ENCODE results near the gene SLC1A2.
A peak's percentile ranks its signal among the peaks of the same experiment; 100 is the strongest.

The SLC1A2 gene

DNA sequence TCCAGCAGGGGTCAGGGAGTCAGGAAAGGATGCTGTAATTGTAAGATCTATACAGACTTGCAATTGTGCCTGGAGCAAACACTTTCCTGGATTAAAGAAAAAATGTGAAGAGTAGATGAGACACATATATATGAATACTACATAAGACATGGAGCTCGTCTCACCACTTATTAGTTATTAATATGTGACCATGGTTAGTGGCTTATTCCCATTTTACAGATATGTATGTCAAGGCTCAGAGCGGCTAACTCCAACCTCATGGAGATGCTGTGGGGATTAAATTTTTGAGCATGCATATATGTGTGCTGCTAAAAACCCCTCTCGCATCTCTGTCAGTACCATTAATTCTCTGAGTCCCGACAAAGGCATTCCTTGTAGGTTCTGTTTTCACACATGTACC lies 125.7 kb downstream of the SLC1A2 start:
- DNase-seq = no peak

DNA sequence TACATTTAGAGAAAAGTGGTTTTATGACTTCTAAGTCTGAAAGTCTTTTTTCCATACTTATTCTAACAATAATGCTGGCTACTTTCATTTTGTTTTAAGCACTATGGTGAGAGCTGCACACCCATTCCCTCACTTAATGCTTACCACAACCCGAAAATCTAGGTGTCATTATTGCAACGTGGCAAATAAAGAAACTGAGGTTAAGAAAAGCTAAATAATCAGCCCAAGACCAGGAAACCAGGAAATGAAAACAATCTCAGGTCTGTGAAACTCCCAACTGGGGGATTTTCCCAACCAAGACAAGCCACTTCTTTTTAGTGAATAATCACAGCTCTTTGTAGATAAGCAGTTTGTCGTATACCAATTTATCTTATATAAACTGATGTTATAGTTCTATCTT lies 126.3 kb downstream of the SLC1A2 start:
- DNase-seq = no peak

DNA sequence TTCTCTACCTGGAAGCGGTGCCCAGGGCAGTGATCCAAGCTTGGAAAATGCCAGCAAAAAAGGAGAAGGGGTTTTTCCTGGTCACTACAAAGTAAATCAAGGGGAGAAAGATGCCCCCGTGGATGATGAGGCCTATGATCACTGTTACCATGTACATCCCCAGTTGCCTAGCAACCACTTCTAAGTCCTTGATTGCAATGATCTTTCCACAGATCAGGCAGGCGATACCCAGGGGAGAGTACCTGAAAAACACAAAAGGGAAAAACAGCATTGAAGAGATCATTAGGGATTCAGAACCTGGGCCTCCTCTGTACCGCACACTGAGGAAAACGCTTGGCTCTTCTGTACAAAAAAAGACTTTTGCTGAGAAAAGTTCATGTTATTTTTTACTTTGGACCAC lies 127.1 kb downstream of the SLC1A2 start:
- DNase-seq = no peak

DNA sequence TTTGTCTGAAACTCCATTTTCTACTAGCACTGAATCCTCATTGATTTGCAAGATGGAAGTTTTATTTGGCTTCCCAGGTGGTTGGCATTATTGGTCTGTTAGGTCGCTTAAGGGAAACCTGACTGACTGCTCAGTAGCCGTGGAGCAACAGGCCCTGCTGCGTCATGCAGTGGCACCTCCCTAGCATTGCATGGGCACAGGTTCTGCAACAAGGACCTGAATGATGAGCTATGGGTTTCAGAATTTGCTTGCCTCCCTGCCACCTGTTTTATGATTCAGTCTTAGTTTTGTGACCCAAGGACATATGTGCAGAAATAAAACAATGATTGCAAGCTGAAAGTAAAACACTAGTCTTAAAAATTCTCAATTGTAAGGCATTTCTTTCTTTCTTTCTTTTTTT lies 128.5 kb downstream of the SLC1A2 start:
- no peak for DNase-seq

DNA sequence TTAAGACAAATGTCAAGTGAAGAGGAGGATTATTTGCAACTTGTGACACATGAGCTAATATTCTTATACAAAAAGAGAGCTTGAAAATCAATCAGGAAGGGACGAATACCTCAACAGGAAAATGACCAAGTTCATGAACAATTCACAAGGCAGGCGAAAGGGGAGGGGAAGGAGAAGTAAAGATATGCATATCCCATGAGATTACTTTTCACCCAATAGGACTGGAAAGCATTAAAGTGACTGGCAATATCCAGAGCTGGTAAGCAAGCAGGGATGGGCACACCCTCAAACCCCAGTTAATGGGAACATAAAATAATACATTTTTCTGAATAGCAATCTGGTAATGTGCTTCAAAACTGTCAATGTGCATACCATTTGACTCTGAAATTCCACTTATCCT lies 129.5 kb downstream of the SLC1A2 start:
- DNase-seq = peak; percentile 25

DNA sequence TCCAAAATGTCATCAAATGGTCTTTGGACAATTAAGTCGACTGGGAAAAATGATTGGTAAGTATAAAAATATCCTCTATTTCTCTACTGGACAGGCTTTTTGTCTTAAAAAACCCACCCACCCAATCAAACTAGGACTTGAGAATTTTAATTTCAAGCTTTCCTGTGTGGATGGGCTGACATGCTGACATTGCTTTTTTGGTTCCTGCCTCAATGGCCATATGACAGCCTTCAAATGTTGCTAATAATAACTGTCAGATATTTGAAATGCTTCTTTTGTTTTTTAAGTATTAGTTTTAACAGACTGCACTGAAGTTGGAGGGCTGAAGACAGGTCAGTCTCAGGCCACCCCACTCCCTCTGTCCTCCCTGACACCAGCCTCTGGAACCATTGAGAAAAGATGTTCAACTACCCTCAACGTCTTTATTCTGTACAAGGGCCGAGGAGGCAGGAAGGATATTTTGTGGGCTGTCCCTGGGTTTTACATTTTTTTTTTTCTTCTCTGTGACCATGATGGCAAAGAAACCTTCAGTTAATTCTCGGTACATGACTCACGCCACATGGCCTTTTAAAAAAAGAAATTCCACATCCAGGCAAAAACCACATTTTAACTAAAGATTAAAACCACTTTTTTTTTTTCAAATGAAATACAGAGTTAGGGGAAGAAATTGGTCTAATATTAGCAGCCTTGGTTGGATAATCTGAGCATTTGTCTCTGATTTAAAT lies 130.4 kb downstream of the SLC1A2 start:
- DNase-seq = no peak

DNA sequence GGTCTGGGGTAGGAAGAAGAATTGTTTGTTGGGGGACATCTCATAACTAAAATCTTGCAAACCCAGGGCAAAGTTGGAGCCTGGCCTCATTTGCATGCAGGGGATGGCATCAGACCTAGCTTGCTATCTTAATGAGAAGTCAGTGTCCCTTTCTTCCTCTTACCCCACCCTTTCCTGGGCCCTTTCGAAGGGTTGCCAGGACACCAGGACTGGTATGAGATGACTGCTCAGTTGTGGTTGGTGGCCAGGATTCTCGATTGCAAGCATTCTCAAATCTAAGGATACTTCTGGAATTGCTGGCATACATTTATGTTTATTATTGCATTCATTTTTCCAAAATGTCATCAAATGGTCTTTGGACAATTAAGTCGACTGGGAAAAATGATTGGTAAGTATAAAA lies 131.0 kb downstream of the SLC1A2 start:
- no peak for DNase-seq

DNA sequence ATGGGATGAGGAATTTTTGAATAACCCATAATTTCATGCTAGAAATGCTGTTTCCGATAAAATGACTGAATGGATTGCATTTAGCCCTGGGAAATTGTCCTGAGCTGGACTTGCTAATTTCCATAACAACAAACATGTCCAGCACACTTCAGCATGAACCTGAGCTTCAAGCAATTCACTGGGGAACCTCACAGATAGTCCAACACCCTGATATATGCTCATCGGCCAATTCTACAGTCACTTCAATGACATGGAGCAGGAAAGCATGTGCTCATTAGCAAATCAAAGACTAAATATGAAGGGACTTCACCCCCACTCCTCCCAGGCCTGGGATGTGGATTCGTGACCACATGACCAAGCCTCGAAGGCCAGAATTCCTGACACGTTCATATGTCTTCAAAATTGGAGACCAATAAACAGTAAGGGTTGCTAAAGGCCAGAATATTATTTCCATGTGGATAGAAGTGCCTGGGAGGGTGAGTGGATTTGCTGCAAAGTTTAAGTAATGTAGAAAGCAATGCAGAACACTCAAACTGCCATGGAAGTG lies 131.9 kb downstream of the SLC1A2 start:
- DNase-seq = no peak

DNA sequence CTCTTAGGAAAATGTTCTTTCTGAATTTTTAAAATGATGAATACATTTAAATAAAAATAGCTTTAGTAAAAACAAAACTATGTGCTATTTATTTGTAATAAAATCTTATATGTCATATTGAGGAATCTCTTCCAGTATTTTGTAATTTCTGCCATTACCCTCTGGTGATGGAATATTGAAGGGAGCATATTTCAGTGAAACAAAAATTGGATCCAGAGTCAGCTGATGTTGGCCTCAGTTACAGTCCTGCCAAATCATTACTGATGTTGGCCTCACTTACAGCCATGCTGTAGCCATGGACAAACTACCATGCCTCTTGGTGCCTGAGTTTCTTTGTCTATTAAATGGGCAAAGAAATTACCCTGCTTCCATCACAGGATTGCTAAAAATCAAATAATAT lies 133.2 kb downstream of the SLC1A2 start:
- no peak for DNase-seq

DNA sequence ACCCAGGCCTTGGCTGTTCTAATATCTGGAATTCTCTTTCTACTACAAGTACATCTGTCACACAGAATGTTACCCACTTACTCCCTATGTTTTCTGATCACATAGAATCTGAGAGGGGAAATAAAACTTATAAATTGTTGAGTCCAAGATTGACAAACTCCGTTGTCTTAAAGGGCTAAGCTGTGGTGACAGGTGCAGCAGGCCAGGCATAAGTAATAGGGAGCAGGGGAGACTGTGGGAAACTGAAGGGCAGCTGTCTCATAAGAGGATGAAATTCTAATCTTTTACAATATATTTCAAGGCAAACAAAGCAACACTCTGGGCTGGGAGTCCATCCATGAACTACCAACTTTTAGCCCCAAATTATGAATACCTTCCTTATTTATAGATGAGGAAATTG lies 133.9 kb downstream of the SLC1A2 start:
- no peak for DNase-seq

DNA sequence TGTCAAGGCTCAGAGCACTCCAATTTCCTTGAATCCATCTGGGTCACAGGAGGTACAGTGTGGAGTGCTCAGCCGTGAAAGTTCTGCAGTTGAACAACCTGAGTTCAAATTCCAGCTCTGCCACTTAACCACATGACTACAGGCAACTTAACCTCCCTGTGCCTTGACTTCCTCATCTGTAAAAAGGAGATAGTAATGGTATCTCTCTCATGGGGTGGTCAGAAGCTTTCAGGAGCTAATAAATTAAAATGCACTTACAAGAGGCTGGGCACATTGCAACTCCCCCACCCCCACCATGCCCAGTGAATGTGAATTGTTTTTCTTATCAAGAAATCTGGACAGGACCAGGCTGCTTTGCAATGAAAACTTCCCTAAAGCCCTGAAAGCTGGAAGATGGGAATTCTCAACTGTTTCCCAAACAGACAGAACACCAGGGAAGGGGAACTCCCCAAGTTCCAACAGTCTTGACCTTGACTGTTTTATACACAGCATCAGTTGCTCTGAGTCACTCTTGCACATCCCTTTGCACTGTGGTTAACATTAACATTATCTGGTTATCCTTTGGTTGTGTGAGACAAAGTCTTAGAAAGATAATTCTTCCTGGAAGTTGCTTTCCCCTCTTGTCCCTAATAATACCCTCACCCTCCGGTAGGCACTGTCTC lies 137.0 kb downstream of the SLC1A2 start:
- peak; percentile 34 for DNase-seq

DNA sequence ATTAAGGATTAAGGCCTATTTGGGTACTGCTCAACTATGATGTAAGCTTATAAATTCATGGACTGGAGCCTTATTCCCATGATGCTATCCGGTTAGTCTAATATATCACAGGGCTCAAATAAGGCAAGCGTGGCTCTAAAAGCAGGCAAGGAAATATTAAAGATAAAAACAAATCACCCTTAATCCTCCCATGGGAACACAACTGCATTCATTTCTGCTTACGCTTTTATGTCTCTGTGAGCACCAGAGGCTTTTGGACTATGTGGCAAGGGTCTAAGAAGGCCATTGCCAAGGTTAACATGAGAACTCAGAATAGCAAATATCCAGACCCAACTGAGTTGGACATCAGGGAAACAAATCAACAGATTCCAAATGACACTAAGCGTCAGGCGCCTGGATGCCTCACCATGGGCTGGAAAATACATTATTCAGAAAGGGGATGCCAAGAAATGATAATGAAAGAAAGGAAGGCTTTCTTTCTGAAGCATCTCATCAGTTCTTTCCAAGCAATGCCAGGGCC lies 138.1 kb downstream of the SLC1A2 start:
- no peak for DNase-seq

DNA sequence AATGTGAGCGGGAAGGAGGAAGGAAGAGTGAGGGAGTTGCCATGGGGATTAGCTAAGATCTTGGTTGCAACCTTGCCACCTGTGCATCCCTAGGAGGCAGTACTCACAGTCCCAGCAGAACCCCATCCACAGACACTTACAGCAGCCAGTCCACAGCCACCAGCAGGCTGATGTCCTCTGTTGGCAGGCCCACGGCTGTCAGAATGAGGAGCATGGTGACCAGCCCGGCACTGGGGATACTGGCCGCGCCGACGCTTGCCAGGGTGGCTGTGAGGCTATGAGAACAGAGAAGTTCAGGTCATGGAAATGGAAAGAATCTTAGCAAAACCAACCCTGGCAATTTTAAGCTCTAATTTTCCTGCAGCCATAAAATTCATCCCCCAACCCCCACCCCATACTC lies 138.6 kb downstream of the SLC1A2 start:
- no peak for DNase-seq

DNA sequence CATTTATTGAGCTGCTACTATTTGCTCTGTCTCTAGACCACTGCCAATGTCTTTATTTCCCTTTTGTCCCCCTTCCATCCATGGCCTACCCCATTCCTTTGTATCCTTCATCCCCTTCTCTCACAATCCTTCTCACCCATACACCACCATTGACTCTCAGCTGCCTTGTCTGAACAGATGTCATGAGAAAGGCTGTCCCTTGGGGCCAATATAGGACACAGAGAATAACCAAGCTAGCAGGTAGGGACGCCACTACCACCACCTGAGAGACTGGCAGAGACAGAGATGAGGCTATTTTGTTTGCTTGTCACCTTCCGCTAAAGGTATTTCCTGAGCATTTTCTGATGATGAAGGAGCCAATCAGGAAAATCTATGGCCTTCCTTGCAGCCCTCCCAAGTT lies 141.5 kb downstream of the SLC1A2 start:
- no peak for DNase-seq

DNA sequence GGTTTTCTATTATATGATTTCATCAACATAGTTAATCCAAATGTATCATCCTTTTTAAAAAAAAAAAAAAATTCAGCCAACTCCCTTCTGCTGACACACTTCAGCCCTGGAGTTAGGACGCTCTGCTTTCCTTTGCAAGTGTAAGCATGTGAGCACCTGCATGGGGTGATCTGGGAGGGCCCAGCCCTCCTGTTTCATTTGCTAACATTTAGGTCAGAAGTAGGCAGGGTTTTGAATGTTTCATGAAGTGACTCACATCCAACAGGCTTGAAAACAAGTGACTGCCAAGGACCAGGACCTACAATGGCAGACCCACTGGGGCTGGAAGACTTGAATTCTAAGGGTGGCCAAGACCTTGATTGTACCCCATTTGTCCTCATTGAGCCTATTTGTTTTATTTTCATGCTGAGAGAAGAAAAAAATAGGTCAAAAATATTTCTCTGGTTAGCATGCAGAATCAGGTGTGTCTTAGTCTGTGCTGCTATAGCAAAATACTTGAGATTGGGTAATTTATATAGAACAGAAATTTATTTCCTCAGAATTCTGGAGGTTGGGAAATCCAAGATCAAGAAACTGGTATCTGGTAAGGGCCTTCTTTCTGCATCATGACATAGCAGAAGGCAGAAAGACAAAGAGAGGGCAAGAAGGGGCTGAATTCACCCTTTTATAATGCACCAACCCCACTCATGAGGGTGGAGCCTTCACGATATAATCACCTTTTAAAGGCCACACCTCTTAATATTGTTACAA lies 142.8 kb downstream of the SLC1A2 start:
- peak; percentile 11 for DNase-seq

DNA sequence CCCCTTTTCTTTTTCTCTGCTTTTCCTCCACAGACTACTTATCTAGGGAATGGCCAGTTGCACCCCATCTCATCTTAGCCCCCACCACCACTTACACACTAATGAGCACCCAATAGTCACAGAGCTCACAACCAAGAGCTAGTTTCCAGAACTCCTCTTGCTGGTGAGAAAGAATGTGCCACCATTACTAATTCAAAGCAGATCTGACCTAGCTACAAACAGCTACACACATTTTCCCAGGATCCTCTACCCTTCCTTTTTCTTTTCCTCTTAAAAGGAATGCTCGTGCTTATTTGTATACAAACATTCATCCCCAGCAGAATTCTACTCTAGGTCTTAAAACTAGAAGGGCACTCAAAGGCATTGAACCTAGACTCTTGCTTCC lies 143.6 kb downstream of the SLC1A2 start:
- DNase-seq = no peak

DNA sequence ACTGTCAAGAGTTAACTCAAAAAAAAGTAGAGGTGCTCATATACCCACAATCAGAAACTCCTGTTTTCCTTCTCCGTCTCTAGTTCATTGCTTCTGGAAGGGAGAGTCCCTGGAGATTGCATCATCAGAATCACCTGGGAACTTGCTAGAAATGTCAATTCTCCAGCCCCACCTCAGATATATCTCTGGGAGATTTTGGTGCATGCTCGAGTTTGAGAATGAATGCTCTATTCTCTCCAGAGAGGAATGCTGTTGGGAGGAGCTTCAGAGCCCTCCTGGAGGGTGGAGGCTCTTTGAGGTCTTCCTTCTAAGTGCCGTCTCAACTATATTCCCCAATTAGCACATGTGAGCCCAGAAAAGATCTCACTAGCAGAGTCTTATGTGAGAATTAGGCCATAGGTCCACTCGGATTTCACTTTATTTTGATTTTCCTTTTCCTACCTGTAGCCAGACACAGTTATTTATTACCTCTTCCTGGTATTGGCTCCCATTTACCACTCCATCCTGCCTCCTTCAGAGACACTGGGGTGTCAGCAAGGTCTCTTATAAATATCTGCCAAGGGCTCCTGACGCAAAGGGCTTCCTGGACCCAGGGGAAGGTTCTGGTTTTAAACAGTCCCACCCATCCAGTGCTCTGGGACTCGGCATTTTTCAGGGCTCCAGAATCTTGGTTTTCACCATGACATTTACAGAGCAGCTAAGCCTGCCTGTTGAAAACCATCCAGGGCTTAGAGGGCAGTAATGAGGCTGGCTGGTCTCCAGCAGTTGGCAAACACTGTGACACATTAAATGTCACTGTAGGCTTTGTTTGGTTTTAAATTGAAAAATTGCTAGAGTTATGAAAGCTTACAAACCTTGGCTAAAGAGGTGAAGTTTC lies 144.2 kb downstream of the SLC1A2 start:
- no peak for DNase-seq

DNA sequence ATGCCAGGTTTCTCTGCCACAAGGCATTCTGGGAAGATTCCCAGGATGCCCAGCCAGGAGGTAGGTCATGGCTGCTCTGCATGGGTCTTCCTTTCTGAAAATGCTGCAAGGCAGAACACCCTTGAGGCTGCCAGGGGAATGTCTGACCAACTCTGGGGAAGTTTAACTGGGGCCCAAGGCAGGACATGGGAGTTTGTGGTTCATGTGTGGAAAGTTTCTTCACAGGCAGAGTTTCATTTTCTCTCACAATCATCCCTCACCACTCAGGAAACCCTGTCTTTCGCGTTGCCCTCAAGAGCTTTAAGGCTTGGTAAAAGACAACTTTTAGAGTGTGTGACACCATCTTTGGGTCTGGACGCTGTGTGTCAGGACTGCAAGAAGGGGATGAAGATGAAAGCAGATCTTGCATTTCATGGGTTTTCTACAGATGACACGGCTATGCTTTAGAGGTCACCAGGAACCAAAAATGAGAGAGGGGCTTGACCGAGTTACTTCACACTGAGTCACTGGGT lies 146.9 kb downstream of the SLC1A2 start:
- DNase-seq = no peak

DNA sequence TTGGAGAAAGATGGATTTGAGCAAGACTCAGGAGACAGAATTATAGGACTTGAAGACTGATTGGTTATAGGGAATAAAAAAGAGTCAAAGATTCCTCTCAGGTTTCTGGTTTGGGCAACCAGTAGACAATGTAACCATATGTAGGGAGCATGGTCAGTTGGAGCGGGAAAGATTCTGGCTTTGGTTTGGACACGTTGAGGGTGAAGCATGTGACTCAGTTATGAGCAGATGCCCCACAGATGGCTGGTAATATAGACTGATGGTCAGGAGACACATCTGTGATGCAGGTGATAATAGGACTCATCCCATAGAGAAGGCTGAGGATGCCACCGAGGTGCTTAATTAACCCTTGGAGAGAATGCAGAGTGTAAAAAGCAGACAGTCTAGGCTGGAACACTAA lies 148.3 kb downstream of the SLC1A2 start:
- DNase-seq = no peak

DNA sequence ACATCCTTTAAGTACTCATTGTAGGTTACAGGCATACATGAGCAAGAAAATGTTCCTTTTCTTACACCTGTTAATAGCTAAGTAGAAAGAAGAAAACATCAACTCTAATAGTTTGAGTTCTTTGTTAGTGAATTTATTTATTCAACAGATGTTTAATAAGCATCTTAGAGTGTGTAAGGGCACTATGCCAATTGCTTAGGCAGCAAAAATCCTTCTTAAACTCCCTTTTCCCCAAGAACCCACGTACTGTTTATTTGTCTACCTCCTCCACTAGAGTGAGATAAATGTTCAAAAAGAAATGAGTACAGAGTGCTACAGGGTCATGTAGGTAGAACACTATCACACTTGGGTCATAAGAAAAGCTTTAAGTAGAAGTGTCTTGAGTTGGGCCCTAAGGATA lies 149.0 kb downstream of the SLC1A2 start:
- DNase-seq = no peak

DNA sequence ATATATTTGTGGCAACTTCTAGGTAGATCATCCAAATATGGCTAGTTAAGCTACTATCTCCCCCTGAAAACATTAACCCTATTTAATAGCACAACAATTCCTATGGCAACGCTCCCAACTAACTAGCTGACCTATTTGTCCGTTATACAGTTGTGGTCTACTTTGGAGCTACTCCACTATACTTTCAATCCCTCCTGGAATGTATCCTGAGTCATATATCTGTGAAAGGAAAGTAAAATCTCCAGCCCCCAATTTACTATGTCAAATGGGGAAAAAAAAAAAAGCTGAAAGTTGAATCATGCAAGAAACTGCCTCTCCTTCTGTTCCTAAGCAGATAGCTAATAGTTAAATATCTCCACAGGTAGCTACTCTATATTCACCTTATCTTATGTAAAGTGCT lies 151.9 kb downstream of the SLC1A2 start:
- peak; percentile 38 for DNase-seq

DNA sequence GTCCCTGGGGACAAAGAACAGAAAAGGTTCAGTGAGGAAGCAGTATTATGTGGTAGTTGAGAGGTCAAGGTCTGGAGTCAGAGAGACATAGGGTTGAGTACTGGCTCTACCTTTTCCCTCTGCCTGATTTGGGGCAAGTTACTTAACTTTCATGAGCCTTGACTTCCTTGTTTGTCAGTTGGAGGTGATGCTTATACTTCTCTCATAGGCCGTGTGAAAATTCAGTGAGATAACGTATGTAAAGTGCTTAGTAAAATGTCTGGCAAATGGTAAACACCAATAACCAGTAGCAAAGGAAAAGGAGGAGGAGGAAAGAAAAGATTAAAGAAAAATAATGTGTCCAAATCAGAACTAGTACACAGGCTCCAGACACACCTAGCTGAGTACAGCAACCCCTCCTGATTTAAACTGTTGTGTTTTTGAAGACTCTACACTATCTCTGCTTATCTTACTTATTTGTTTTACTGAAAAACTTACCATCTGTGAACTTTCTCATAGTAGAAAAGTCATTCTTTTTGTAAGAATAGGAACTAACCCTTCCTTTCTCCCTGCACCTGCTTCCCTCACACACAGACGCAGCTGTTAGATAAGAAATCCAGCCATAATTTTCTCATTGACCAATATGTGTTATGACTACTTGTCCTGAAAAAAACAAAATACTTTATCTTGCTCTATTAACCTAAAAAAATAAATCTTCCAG lies 153.5 kb downstream of the SLC1A2 start:
- DNase-seq = no peak
